ENCODE measurements around the gene SIGLEC1. TPM values are rescaled to one million over a fixed set of nuclear protein-coding genes. Genes with fewer than 3 reads are reported as not detected.
A peak's percentile ranks its signal among the peaks of the same experiment; 100 is the strongest.

SIGLEC1 gene
- total RNA-seq, 1 donor = under 0.01 TPM

GRCh38 chr20:3732327-3733118, 20.1 kb upstream of the SIGLEC1 start, which contains the start of gene HSPA12B:
TSS of gene HSPA12B (plus strand) at chr20:3732685. CDS start at chr20:3738675, 5,990 bp downstream.
- no peaks in the 10 kb centered on the region for H3K36me3 ChIP-seq (ENCODE audit: insufficient read depth, low read length)
- H4K20me1 ChIP-seq (ENCODE audit: insufficient read depth, low read length) = no peaks in the 10 kb centered on the region
- no peak within 1 kb of the TSS for H2AFZ ChIP-seq (ENCODE audit: low read length)
- peaks cover 37% of the 10 kb centered on the region for H3K27me3 ChIP-seq (ENCODE audit: insufficient read depth, low read length)
- no peak within 1 kb of the TSS for H3K4me3 ChIP-seq (ENCODE audit: insufficient read depth, low read length)
- H3K9me3 ChIP-seq (ENCODE audit: low read depth, low read length) = no peaks in the 10 kb centered on the region
- TF ChIP-seq, protein P1, sequence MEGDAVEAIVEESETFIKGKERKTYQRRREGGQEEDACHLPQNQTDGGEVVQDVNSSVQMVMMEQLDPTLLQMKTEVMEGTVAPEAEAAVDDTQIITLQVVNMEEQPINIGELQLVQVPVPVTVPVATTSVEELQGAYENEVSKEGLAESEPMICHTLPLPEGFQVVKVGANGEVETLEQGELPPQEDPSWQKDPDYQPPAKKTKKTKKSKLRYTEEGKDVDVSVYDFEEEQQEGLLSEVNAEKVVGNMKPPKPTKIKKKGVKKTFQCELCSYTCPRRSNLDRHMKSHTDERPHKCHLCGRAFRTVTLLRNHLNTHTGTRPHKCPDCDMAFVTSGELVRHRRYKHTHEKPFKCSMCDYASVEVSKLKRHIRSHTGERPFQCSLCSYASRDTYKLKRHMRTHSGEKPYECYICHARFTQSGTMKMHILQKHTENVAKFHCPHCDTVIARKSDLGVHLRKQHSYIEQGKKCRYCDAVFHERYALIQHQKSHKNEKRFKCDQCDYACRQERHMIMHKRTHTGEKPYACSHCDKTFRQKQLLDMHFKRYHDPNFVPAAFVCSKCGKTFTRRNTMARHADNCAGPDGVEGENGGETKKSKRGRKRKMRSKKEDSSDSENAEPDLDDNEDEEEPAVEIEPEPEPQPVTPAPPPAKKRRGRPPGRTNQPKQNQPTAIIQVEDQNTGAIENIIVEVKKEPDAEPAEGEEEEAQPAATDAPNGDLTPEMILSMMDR (IDR thresholded peaks at IDR 0.05; ENCODE audit: extremely low read depth, low read depth, low read length) = no peak
- H3K4me2 ChIP-seq (ENCODE audit: insufficient read depth, low read length) = no peak within 1 kb of the TSS
- peak; percentile 77 for DNase-seq (ENCODE audit: insufficient read length, low spot score, missing footprints)
- no peak within 1 kb of the TSS for H3K27ac ChIP-seq (ENCODE audit: low read depth, low read length)
- H3K79me2 ChIP-seq (ENCODE audit: insufficient read depth, low read length) = no peaks in the 10 kb centered on the region
- peaks cover 5% of the 10 kb centered on the region for H3K4me1 ChIP-seq (ENCODE audit: insufficient read depth, low read length)

DNA sequence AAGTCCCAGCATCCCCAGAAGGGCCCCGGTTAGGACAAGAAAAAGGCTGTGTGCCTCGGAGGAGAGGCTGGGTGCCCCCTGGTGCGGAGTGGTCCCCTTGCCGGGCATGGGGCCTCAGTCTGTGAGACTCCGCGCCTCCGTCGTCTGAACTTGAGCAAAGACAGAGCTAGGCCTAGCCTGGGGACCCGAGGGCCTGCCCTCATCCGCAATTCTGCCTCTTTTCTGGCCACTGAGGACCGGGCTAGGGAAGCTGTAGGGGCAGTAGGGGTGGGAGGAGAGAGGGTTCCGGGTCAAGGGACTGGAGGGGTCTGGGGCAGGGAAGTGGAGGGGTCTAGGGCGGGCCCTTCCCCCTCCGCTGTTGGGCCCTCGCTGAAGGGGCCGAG, 19.5 kb upstream of the SIGLEC1 start:
- Histone ChIP-seq H3K27me3 (ENCODE audit: insufficient read depth, low read length) (peaks cover 37% of the 10 kb centered on the region), H3K79me2 (ENCODE audit: insufficient read depth, low read length) (no peaks in the 10 kb centered on the region), H3K4me1 (ENCODE audit: insufficient read depth, low read length) (peaks cover 11% of the 10 kb centered on the region), H3K4me3 (ENCODE audit: insufficient read depth, low read length) (no peak overlapping the region), H3K36me3 (ENCODE audit: insufficient read depth, low read length) (no peaks in the 10 kb centered on the region), H2AFZ (ENCODE audit: low read length) (no peak overlapping the region), H3K27ac (ENCODE audit: low read depth, low read length) (no peak overlapping the region), H3K9me3 (ENCODE audit: low read depth, low read length) (no peaks in the 10 kb centered on the region), H3K4me2 (ENCODE audit: insufficient read depth, low read length) (no peak overlapping the region), H4K20me1 (ENCODE audit: insufficient read depth, low read length) (no peaks in the 10 kb centered on the region)
- TF ChIP-seq, protein P1 (IDR thresholded peaks at IDR 0.05; ENCODE audit: extremely low read depth, low read depth, low read length) = no peak
- DNase-seq (ENCODE audit: insufficient read length, low spot score, missing footprints) = peak; percentile 43

GRCh38 chr20:3730803-3731672, 18.6 kb upstream of the SIGLEC1 start:
- Histone ChIP-seq H3K9me3 (ENCODE audit: low read depth, low read length) (no peaks in the 10 kb centered on the region), H4K20me1 (ENCODE audit: insufficient read depth, low read length) (no peaks in the 10 kb centered on the region), H3K4me2 (ENCODE audit: insufficient read depth, low read length) (no peak overlapping the region), H3K27ac (ENCODE audit: low read depth, low read length) (no peak overlapping the region), H3K36me3 (ENCODE audit: insufficient read depth, low read length) (no peaks in the 10 kb centered on the region), H3K27me3 (ENCODE audit: insufficient read depth, low read length) (peaks cover 37% of the 10 kb centered on the region), H3K4me1 (ENCODE audit: insufficient read depth, low read length) (peaks cover 11% of the 10 kb centered on the region), H3K4me3 (ENCODE audit: insufficient read depth, low read length) (no peak overlapping the region), H2AFZ (ENCODE audit: low read length) (no peak overlapping the region), H3K79me2 (ENCODE audit: insufficient read depth, low read length) (no peaks in the 10 kb centered on the region)
- TF ChIP-seq, protein P1 (IDR thresholded peaks at IDR 0.05; ENCODE audit: extremely low read depth, low read depth, low read length) = no peak
- peak; percentile 59 for DNase-seq (ENCODE audit: insufficient read length, low spot score, missing footprints)

All from osteoblast (primary cell).